ENCODE results near the gene KIF27.
A peak's percentile ranks its signal among the peaks of the same experiment; 100 is the strongest.
"Not testable (repeated sequence)": the region's sequence is repeated elsewhere in the genome, so short reads cannot be mapped to it uniquely, and the experiment has no call there.

KIF27 gene

DNA sequence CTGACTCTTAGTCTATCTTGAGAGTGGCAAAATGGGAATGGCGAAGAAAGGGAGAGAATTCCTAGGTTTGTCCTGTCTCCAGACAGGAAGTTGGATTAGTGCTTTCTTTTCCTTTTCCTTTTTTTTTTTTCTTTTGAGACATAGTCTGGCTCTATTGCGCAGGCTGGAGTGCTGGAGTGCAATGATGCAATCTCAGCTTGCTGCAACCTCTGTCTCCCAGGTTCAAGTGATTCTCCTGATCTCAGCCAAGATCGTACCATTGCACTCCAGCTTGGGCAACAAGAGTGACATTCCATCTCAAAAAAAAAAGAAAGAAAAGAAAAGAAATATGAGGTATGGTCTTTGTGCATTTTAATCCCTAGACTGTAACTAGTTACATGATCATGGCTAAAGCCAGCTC, 12.6 kb upstream of the KIF27 start:
- DNase-seq (ENCODE audit: low spot score) = no peak

DNA sequence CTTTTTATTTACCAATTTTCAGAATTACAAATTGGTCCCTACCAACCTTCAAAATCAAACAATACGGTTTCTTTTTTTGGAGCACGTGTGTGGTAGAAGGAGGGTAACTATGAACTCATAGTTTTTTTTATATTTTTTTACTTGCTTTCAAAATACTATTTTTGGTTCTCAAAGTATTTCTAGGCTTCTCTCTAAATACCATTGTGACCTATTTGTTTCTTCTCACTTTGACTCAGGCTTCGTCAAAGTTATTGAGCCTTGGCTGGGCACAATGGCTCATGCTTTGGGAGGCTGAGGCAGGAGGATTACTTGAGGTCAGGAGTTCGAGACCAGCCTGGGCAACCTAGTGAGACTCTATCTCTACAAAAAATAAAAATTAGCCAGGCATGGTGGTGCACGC, 11.6 kb upstream of the KIF27 start:
- no peak for DNase-seq (ENCODE audit: low spot score)

DNA sequence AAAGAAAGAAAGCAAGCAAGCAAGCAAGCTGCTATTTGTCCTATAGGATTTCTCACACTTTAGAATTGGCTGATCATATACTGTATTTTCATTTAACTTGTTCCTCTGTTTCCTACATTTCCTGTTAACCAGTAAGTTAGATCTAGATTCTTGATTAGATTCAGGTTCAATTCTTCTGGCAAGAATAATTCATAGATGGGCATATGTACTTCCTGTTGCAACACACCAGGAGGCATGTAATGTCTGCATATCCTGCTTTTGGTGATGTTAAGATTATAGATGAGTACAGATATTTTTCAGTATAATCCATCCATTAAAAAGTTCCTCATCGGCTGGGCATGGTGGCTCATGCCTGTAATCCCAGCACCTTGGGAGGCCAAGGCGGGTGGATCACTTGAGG, 10.8 kb upstream of the KIF27 start:
- DNase-seq (ENCODE audit: low spot score) = no peak

DNA sequence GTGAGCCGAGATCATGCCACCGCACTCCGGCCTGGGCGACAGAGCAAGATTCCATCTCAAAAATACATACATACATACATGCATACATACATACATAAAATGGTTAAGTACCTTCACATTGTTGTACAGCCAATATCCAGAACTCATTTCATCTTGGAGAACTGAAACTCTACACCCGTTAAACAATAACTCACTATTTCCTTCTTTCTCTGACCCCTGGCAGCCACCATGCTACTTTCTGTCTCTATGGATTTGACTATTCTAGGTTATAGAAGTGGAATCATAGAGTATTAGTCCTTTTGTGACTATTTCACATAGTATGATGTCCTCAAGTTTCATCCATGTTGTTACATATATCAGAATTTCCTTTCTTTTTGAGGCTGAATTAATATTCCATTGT, 9.6 kb upstream of the KIF27 start:
- DNase-seq (ENCODE audit: low spot score) = no peak

DNA sequence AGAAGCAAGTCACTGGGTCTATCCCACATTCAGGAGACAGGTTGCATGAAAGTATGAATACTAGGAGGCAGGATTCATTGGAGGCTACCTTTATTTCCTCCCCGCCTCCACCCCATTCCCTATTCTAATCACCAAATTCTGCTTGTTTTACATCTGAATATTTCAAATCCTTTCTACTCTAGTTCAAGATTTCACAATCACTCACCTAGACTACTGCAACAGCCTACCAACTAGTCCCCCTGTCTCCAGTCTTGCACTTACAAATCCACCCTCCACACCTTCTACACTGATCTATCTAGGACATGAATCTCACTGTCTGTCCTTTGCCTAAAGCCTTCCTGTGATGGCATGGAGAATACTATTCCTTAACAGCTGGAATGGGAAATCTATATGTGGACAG, 6.4 kb upstream of the KIF27 start:
- DNase-seq (ENCODE audit: low spot score) = no peak

DNA sequence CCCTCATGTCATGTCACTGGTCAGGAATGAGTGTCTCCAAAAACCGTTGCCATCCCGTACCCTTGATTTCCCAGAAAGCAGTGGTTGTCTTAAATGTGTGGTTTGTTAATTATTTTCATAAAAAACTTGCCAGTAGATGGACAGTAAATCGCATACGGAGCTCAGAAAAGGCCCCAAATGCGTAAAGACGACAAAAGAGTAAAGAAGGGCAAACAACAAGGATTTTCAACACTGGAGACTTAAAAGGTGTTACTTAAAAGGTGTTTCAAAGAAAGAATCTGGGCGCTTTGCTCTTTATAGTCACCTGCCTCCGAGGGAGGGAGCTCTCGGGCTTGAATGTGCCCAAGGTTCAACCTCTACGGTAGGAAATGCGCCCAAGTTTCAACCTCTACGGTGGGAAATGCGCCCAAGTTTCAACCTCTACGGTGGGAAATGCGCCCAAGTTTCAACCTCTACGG, 734 bp downstream of the KIF27 start:
- DNase-seq (ENCODE audit: low spot score) = peak; percentile 24

DNA sequence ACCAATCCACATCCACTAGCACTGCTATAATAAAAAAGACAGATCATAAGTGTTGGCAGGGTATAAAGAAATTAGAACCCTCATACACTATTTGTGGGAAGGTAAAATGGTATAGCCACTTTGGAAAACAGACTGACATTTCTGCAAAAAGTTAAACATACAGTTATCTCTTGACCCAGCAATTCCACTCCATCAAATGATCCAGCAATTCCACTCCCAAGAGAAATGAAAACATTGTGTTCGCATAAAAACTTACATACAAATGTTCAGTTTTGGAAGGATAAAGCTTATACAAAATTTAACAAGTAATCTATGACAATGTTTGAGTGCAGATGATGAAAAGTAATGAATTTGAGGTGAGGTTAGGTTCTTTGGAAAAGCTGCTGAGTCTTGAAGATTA, 2.1 kb downstream of the KIF27 start:
- no peak for DNase-seq (ENCODE audit: low spot score)

DNA sequence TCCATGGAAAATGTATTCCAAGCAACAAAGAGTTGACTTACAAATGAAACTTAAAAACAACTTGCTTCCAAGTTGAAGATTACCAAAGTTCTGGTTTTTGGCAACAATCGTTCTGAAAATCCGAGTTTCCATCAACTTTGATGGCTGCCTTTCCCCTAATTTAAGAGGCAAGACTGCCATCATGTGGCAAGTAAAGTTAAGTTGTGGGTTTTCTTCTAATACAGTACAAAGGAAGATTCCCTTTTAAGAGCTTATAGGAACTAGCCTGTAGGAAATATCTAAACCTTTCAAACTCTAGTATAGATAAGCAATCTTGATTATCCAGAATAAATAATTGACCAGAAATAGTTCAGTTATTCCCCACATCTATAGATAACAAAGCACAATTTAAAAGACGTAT, 9.0 kb downstream of the KIF27 start:
- DNase-seq (ENCODE audit: low spot score) = peak; percentile 16

DNA sequence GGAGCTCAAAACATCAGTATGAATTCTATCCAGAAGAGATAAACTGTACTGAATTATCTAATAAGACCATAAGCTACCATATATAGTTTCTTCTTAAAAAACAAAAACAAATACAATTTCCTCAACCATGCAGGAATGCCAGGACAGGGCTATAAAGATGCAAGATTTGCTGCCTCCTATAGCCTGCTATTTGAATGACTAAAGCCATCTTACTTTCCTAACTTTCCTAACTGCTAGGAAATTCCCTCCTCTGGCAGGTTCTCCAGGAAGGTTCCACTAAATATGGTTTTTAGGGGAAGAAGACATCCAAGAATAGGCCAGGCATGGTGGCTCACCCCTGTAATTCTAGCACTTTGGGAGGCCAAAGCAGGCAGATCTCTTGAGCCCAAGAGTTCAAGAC, 15.1 kb downstream of the KIF27 start:
- DNase-seq (ENCODE audit: low spot score) = no peak

DNA sequence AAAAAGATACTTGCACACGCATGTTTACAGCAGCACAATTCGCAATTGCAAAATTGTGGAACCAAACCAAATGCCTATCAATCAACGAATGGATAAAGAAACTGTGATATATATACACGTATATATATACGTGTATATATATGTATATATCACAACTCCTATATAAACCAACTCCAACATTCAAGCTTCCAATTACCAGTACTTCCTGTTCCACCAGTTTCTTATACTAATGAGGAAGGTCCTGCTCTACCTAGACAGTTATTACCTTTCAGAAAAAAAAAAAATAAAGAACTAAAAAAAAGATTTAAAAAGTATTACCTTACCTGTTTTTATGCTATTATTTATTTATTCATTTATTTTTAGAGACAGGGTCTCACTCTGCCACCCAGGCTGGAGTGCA, 20.6 kb downstream of the KIF27 start:
- DNase-seq (ENCODE audit: low spot score) = not testable (repeated sequence)

DNA sequence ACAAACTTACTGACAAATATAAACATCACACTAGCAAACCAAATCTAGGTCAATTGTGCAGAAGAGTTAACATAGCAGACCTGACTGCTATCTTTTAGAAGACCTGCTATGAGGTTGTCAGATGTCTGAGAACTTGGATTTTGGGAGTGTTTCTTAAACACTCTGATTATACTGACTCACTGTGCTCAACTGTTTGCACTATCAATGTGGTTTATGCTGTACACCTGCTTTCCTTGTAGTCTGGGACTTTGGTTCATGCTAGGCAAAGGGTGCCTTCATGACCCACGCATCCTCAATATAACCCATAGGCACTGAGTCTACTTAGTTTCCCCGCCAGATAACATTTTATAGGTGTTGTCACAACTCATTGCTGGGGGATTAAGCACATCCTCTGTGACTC, 26.9 kb downstream of the KIF27 start:
- not testable (repeated sequence) for DNase-seq (ENCODE audit: low spot score)

DNA sequence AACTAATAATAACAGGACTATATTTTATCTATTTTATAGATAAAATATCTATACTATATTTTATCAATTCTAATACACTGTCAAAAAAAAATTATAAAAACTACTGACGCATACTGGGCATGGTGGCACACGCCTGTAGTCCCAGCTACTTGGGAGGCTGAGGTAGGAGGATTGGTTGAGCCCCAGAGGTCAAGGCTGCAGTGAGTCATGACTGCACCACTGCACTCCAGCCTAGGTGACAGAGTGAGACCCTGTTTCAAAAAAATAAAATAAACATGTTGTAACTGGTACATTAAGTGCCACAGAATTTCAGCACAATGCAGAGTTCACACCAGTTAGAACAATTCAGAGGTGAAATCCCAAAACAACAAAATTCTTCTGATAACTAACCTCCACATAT, 34.7 kb downstream of the KIF27 start:
- DNase-seq (ENCODE audit: low spot score) = not testable (repeated sequence)

DNA sequence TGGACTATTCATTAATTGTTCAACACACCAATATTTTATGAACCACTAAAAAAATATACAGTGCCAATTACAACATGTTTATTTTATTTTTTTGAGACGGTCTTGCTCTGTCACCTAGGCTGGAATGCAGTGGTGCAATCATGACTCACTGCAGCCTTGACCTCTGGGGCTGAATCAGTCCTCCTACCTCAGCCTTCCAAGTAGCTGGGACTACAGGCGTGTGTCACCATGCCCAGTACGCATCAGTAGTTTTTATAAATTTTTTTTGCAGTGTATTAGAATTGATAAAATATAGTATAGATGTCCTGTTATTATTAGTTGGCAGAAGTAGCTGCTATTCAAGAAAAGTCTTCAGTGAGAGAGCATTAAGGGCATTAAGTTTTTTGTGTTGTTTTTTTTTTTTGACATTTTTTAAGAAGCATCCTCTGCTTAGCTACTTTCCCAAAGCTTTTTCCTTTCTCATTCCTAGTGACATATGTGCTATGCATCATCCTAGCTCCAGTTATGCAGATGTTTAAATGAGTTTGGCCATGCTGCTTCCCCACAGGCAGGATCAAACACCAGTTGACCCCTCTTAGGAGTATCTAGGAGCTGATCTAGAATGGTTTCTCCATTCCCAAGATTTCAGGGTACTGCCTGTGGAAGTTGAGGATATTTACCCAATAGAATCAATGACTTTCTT, 35.5 kb downstream of the KIF27 start:
- peak; percentile 56 for DNase-seq (ENCODE audit: low spot score)

DNA sequence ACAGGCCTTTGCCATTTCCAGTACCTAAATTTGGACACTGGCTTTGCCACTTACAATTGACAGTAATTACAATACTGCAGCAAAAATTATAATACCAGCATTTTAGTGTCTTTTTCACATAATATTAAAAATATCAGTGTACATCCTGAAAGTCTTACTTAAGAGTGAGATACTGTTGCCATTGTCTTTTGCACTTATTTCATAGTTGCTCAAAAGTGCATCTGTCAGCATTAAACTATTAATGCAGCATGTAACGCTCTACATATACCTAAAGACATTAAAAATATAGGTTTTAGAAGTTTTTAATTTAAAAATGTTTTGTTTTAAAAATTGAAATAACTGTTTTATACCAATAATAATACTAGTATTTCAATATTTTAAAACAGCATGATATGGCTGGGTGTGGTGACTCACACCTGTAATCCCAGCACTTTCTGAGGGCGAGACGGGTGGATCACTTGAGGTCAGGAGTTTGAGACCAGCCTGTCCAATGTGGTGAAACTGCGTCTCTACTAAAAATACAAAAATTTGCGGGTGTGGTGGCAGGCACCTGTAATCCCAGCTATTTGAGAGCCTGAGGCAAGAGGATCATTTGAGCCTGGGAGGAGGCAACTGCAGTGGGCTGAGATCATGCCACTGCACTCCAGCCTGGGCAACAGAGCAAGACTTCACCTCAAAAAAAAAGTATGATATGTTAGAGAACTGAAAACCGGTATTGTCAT, 39.4 kb downstream of the KIF27 start:
- not testable (repeated sequence) for DNase-seq (ENCODE audit: low spot score)

DNA sequence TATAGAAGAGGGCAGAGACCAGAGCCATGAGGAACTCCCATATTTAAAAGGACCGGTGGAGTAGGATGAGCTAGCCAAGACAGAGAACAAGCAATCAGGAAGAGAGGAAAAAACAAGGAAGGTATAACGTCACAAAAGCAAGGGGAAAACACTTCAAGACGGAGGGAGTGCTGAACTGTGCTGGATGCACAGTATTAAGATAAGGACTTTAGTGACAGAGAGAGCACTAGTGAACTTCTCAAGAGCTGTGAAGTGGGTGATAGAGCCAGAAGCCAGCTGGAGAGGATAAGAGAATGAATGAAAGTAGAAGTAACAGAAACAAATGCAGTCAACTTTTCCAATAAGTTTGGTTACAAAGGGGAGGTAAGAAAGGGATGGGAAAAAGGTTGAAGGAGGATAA, 45.7 kb downstream of the KIF27 start:
- DNase-seq (ENCODE audit: low spot score) = not testable (repeated sequence)

DNA sequence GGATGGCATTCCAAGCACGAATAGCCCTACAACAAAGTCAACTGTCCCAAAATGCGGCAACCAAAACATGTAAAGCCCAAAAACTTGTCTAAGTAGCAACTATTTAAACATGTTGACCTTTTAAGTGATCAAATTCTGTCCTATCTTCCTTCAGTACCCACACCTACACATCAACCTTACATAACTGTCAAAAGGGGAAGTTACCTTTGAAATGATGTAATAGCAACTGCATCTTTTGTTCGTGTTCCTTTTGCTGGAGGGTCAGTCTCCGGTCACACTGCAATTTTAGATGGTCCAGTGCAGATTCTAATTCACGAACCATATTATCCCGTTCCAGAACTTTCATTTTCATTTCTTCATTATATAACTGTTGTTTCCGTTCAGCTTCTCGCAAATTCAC, 71.3 kb downstream of the KIF27 start:
- DNase-seq (ENCODE audit: low spot score) = not testable (repeated sequence)

DNA sequence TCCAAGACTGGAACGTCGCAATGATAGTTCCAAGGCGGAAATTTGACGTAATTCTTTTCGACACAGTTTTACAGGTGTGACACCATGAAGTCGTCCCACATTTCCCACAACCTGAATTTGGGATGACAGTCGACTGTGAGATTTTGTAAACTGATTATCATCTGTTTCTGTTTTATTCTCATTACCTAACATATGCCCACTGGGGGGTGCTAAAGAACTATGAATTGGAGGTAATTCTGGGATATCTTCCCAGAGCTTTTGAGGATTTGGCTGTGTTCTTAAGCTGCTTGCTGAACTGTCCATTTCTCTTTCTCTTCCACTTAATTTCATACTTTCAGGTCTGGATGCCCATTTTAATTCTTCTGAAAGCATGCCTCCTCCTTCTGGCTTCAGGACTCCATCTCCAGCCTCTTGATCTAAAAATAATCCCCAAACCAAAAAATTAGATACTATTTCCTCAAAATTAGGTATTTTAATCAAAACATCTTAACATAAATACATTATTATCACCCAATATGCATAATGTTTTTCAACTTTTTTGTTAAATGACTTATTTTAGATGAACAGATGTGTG, 84.1 kb downstream of the KIF27 start:
- DNase-seq (ENCODE audit: low spot score) = not testable (repeated sequence)

DNA sequence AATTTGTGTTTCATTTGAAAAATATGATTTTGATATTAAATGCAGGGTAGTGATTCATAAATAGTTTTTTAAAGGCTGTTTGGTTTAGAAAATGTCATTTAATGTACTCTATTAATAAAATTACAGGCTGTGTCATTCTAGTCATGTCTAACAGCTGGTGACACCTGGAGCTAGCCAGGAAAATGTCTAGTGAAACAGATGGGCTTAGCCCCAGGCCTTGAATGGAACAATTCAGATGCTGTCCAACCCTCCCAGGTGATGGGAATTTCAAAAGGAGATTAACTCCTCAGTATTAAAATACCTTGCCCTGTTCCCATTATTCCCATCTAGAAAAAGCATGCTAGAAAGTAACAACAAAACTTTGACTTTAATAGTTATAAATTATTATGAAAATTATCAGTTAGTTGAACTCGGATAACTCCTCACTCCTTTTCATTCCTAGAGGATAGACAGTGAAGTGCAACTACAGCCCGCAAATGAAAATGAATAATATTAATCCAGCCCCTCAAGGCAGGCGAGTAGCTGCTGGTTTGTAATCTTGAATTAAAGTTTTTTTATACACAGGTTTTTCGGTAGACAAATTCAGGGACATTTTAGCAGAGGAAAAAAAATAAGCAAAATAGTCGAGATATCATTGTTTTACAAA, 90.7 kb downstream of the KIF27 start:
- DNase-seq (ENCODE audit: low spot score) = not testable (repeated sequence)

DNA sequence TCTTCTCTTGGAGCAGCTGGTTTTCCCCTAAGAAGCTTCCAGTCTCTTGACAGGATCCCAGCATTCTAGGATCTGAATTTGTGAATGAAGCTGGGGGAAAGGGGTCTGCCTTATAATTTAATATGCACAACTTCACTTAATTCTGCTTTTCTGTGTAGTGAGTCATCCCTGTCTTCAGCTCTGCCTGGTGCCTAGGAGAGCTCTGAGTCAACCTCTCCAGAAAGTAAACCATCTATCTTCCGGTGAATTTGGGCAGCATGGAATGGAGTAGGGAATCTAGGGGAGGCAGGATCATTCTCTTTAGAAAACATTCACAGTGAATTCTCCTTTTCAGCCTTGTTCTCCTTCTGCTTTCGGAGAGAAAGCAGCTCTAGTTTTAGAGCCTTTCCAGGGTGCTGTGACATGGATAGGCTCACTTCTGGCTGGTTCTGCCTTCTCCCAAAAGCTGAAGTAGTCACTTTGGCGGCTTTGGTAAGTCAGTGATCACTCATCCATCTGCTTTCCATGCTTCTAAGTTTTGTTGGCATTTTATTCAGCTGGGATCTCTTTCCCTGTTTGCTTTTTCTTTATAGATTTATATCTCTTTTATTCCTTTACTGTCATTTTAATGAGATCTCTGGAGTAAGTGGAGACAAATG, 96.1 kb downstream of the KIF27 start:
- not testable (repeated sequence) for DNase-seq (ENCODE audit: low spot score)

DNA sequence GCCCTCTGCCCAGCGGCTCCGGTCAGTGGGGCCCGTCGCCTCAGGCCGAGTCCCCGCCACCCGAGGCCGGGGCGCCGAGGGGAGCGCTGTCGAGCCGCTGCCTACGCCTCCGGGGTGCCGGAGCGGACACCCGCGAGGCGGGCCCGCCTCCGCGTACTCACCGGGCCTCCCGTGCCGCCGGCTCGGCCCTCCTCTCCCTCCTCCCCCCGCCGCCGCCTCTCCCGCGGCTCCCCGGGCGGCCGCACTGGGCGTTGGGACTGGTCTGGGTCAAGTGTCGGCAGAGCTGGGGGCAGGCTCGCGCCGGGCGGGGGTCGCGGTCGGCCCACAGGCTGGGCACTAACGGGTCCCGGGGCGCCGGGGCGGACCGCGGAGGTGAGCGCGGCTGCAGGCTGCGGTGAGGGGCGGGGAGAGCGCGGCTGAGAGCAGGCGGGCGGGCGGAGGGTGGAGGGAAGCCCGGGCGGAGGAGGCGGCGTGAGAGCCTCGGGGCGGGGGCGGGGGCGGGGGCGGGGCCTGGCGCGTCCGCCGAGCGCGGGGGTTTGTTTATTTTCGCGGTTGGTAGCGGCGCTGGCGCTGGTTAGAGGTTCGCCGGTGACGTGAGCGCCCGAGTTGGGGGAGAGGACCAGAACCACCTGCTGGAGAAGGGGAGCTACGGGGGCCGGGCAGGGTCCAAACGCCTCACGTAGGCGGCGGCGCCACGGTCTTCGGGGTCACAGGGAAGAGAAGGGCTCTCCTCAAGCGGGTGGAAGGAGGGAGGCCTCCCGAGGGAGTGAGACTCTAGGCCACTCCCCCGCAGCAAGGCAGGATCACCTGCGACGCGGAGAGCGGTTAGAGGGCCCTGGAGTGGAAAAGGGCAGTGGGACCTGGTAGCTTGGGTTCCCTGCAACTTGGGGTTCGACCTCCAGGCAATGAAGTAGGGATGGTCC, 103.6 kb downstream of the KIF27 start, which contains the start of gene GKAP1:
Gene GKAP1, minus strand, starts transcription at position 414 of the 923 bp plus-strand sequence. CDS start 11,252 bp downstream, outside the sequence.
- DNase-seq (ENCODE audit: low spot score) = not testable (repeated sequence)

DNA sequence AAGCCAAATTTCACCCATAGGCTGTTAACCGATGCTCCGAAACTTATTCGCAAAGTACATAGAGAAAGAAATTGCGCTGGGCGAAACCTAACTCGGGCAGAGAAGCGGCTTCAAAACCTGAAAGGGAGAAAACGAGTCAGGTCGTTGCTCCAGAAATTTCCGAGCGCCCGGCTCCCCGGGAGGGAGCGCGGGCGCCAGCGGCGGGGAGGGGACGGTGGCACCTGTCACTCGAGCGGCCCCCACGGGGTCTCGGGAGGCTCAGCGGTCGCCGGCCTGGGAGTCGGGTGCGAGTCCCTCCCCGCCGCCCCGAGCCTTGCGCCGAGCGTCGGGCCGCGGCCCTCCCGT, 104.2 kb downstream of the KIF27 start:
- DNase-seq (ENCODE audit: low spot score) = not testable (repeated sequence)

Data from kidney capillary endothelial cell (primary cell).